Activated CD4-positive, alpha-beta memory T cell treated with anti-CD3 and anti-CD28 coated beads, Interleukin-2, amount 10 ng/mL, durations not matched to agents 7 days and 5 days (primary cell): ENCODE results near the gene TSPAN5. TPM values are rescaled to one million over a fixed set of nuclear protein-coding genes. Genes with fewer than 3 reads are reported as not detected.

Experiments
- CTCF ChIA-PET: fragments of 350-600 bp; sonication (Branson Sonifier 250); formaldehyde crosslinking; loops from one replicate; lab custom pipeline; 2021; ENCODE audit warnings: antibody characterized with exemption, inconsistent platforms; lab: Charles Lee
- POLR2A ChIA-PET: fragments of 350-600 bp; sonication (Branson Sonifier 250); formaldehyde crosslinking; loops from one replicate; lab custom pipeline; 2021; ENCODE audit warnings: antibody characterized with exemption; lab: Charles Lee
- DNase-seq: peaks from one replicate; pipeline ENCODE4 v3.0.0-alpha.2; 2020
- H3K27ac Mint-ChIP-seq: one replicate; pipeline ENCODE4 v1.8.0; 2021; ENCODE audit warnings: mild to moderate bottlenecking, mixed read lengths
- H3K27me3 Mint-ChIP-seq: one replicate; pipeline ENCODE4 v1.8.0; 2021; ENCODE audit warnings: mixed read lengths
- H3K36me3 Mint-ChIP-seq: one replicate; pipeline ENCODE4 v1.8.0; 2021; ENCODE audit warnings: low read depth, mixed read lengths
- H3K4me1 Mint-ChIP-seq: one replicate; pipeline ENCODE4 v1.8.0; 2021; ENCODE audit warnings: mixed read lengths
- H3K4me3 Mint-ChIP-seq: one replicate; pipeline ENCODE4 v1.8.0; 2021; ENCODE audit warnings: mild to moderate bottlenecking, mixed read lengths
- H3K9me3 Mint-ChIP-seq: one replicate; pipeline ENCODE4 v1.8.0; 2021; ENCODE audit warnings: mixed read lengths
- total RNA-seq, 2 experiments: library from RNA; stranded (reverse); gene quantifications; one replicate each; pipeline ENCODE4 v1.2.3, GENCODE V29; 2021

TSPAN5 gene
- total RNA-seq, 2 experiments from 2014 or later: 21.8 to 22.6 TPM

- H3K4me3 Mint-ChIP-seq: peak overlapping the region; percentile 63
- CTCF ChIA-PET: interaction anchor here (0.9 to 1.4 kb wide), 6 partner anchors 9 to 356 kb away, joined by 3 to 4 read pairs (median 3); partner anchors contain the start of genes EIF4E, METAP1 and TSPAN5
- peaks cover 3% of the 10 kb centered on the region for H3K36me3 Mint-ChIP-seq
- no peaks in the 10 kb centered on the region for H3K9me3 Mint-ChIP-seq
- peak overlapping the region; percentile 82 for H3K27ac Mint-ChIP-seq
- H3K4me1 Mint-ChIP-seq: peaks cover 44% of the 10 kb centered on the region
- POLR2A ChIA-PET: interaction anchor here (0.8 to 2.5 kb wide), 9 partner anchors 14 to 356 kb away, joined by 3 to 14 read pairs (median 5); partner anchors contain the start of genes EIF4E, METAP1 and TSPAN5
- no peaks in the 10 kb centered on the region for H3K27me3 Mint-ChIP-seq
- no peak for DNase-seq
Observed at GRCh38 chr4:98639108-98639507, 19.3 kb downstream of the TSPAN5 start.

GRCh38 chr4:98638661-98639060, 19.8 kb downstream of the TSPAN5 start:
- Mint-ChIP-seq H3K4me3 (no peak overlapping the region), H3K27ac (peak overlapping the region; percentile 82), H3K27me3 (no peaks in the 10 kb centered on the region), H3K4me1 (peaks cover 40% of the 10 kb centered on the region), H3K36me3 (peaks cover 3% of the 10 kb centered on the region), H3K9me3 (no peaks in the 10 kb centered on the region)
- CTCF ChIA-PET: interaction anchor here (1.3 to 1.4 kb wide), 3 partner anchors 20 to 357 kb away, joined by 3 to 4 read pairs (median 3); partner anchors contain the start of genes EIF4E, METAP1 and TSPAN5
- DNase-seq: no peak
- POLR2A ChIA-PET: interaction anchor here (1.6 to 2.5 kb wide), 3 partner anchors 19 to 290 kb away, joined by 10 to 14 read pairs (median 10); partner anchors contain the start of genes EIF4E and TSPAN5

DNA sequence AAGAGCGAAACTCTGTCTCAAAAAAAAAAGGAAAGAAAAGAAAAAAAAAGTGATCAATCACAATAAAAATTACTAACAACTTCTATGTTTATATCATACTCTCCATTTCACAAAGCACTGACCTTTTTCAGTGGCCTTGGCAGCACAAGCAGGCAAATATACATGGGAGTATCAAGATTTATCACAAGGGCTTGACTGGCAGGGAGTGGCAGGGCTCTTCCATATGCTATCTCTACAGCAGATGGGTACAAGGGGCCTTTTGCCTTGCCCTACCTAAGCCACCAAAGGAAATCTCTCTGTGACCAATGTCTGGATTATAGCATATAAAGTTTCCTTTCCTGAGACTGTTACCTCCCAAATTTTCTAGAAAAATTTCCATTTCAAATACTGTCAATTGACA, 24.4 kb downstream of the TSPAN5 start:
- Mint-ChIP-seq H3K27me3 (no peaks in the 10 kb centered on the region), H3K36me3 (peaks cover 10% of the 10 kb centered on the region), H3K4me3 (no peak overlapping the region), H3K27ac (no peak overlapping the region), H3K9me3 (peaks cover 3% of the 10 kb centered on the region), H3K4me1 (peaks cover 9% of the 10 kb centered on the region)
- ChIA-PET POLR2A (no interaction called here), CTCF (no interaction called here)
- DNase-seq: no peak

DNA sequence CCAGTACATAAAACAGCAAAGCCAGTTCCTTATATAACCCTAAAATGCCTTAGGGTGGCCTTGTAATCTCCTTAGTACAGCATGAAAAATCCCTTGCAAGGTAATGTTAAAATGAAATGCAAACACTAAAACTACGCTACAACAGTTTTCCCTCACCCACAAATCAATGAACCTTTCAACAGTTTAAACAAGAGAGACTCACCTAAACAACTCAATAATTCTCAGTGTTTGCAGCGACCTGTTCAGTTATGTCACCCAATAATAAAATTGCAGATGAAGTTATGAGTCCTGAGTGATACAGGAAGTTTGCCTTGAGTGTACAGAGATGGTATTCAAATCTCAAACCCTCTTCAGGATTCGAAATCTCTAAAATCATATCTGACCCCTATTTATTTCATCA, 25.3 kb downstream of the TSPAN5 start:
- H3K36me3 Mint-ChIP-seq: peaks cover 10% of the 10 kb centered on the region
- CTCF ChIA-PET: no interaction called here
- H3K4me3 Mint-ChIP-seq: no peak overlapping the region
- H3K27me3 Mint-ChIP-seq: no peaks in the 10 kb centered on the region
- DNase-seq: no peak
- peaks cover 2% of the 10 kb centered on the region for H3K4me1 Mint-ChIP-seq
- H3K27ac Mint-ChIP-seq: no peak overlapping the region
- H3K9me3 Mint-ChIP-seq: peaks cover 3% of the 10 kb centered on the region
- POLR2A ChIA-PET: no interaction called here

- DNase-seq: no peak
- Mint-ChIP-seq H3K4me3 (no peak overlapping the region), H3K4me1 (peaks cover 4% of the 10 kb centered on the region), H3K36me3 (peaks cover 10% of the 10 kb centered on the region), H3K27me3 (no peaks in the 10 kb centered on the region), H3K9me3 (peaks cover 3% of the 10 kb centered on the region), H3K27ac (no peak overlapping the region)
- ChIA-PET POLR2A (no interaction called here), CTCF (no interaction called here)
Observed at GRCh38 chr4:98632258-98632657, 26.2 kb downstream of the TSPAN5 start.

- POLR2A ChIA-PET: no interaction called here
- DNase-seq: no peak
- H3K27me3 Mint-ChIP-seq: no peaks in the 10 kb centered on the region
- CTCF ChIA-PET: no interaction called here
- no peak overlapping the region for H3K4me3 Mint-ChIP-seq
- H3K4me1 Mint-ChIP-seq: peaks cover 10% of the 10 kb centered on the region
- H3K9me3 Mint-ChIP-seq: peaks cover 3% of the 10 kb centered on the region
- H3K27ac Mint-ChIP-seq: no peak overlapping the region
- H3K36me3 Mint-ChIP-seq: peaks cover 10% of the 10 kb centered on the region
Observed at GRCh38 chr4:98631506-98631905, 26.9 kb downstream of the TSPAN5 start.

DNA sequence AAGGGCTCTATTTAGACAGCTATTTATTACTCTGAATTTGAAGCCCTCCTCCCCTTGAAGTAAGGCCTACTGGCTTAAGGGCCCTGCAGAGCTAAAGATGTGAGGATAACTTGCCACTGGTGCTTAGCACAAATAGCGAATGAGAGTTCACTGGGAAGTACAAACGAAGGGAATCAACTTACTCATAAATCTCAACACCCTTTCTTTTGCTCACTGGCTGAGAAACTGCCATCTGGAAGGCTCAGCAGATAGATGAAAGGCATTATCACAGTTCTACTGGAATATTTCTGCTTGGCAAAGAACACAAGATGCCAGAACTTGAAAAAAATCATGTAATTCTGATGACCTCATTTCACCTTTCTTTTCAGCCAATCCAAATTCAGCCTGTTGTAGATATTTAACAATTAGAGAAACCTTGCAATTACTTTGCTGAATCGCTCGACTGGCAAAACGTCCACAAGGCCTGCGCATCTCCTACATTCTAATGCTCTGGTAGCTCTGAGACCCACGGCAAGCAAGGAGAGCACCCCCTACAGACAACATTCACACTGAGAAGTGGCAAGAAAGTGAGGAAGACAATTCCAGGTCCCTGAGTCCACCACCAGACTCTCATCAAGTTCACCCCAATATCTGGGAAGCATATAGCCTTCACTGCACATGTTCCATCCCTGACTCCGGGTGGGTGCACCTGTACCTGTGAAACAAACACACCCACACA, 27.5 kb downstream of the TSPAN5 start:
- ChIA-PET CTCF (no interaction called here), POLR2A (no interaction called here)
- Mint-ChIP-seq H3K36me3 (peaks cover 10% of the 10 kb centered on the region), H3K9me3 (peaks cover 3% of the 10 kb centered on the region), H3K27ac (no peak overlapping the region), H3K4me3 (no peak overlapping the region), H3K27me3 (no peaks in the 10 kb centered on the region), H3K4me1 (peaks cover 16% of the 10 kb centered on the region)
- DNase-seq: no peak

- Mint-ChIP-seq H3K4me1 (peaks cover 32% of the 10 kb centered on the region), H3K4me3 (no peak overlapping the region), H3K9me3 (no peaks in the 10 kb centered on the region), H3K27ac (no peak overlapping the region), H3K27me3 (no peaks in the 10 kb centered on the region), H3K36me3 (peaks cover 3% of the 10 kb centered on the region)
- CTCF ChIA-PET: interaction anchor here (0.7 kb wide), 1 partner anchor 264 kb away, joined by 3 read pairs; no protein-coding TSS in a partner anchor
- POLR2A ChIA-PET: interaction anchor here (1.2 kb wide), 1 partner anchor 30 kb away, joined by 3 read pairs; the partner anchor contains the start of gene TSPAN5
- DNase-seq: no peak
Observed at GRCh38 chr4:98627531-98628257, 30.7 kb downstream of the TSPAN5 start.

DNA sequence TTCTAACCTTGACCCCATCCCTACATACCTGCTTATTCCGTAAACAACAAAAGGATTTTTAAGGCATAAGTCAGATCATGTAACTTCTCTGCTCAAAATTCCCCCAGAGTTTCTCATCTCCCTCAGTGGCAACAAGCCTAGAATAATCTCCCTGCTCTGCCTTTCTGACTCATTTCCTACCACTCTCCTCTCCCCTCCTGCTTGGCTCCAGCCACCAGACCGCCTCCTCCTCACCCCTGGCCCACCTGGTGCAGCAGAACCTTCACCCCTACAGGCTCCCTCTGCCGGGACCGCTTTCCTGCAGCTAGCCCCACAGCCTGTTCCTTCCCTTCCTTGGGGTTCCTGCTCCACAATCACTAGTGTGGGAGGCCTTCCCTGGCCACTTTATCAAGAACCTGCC, 32.1 kb downstream of the TSPAN5 start:
- Mint-ChIP-seq H3K27me3 (no peaks in the 10 kb centered on the region), H3K9me3 (no peaks in the 10 kb centered on the region), H3K4me3 (no peak overlapping the region), H3K36me3 (no peaks in the 10 kb centered on the region), H3K4me1 (peaks cover 30% of the 10 kb centered on the region), H3K27ac (no peak overlapping the region)
- POLR2A ChIA-PET: interaction anchor here (1.2 kb wide), 1 partner anchor 32 kb away, joined by 3 read pairs; the partner anchor contains the start of gene TSPAN5
- CTCF ChIA-PET: no interaction called here
- DNase-seq: no peak

- H3K9me3 Mint-ChIP-seq: no peaks in the 10 kb centered on the region
- H3K4me1 Mint-ChIP-seq: peaks cover 30% of the 10 kb centered on the region
- CTCF ChIA-PET: no interaction called here
- no peaks in the 10 kb centered on the region for H3K27me3 Mint-ChIP-seq
- POLR2A ChIA-PET: no interaction called here
- H3K27ac Mint-ChIP-seq: no peak overlapping the region
- H3K4me3 Mint-ChIP-seq: no peak overlapping the region
- no peaks in the 10 kb centered on the region for H3K36me3 Mint-ChIP-seq
- no peak for DNase-seq
Observed at GRCh38 chr4:98625920-98626319, 32.5 kb downstream of the TSPAN5 start.

GRCh38 chr4:98625399-98625798, 33.0 kb downstream of the TSPAN5 start:
- POLR2A ChIA-PET: no interaction called here
- Mint-ChIP-seq H3K4me3 (no peak overlapping the region), H3K27ac (no peak overlapping the region), H3K4me1 (peaks cover 30% of the 10 kb centered on the region), H3K27me3 (no peaks in the 10 kb centered on the region), H3K36me3 (no peaks in the 10 kb centered on the region), H3K9me3 (no peaks in the 10 kb centered on the region)
- DNase-seq: no peak
- CTCF ChIA-PET: no interaction called here

GRCh38 chr4:98624642-98625041, 33.8 kb downstream of the TSPAN5 start:
- POLR2A ChIA-PET: no interaction called here
- no peak overlapping the region for H3K27ac Mint-ChIP-seq
- H3K36me3 Mint-ChIP-seq: no peaks in the 10 kb centered on the region
- H3K4me1 Mint-ChIP-seq: peaks cover 30% of the 10 kb centered on the region
- H3K4me3 Mint-ChIP-seq: no peak overlapping the region
- no peaks in the 10 kb centered on the region for H3K9me3 Mint-ChIP-seq
- no peak for DNase-seq
- no peaks in the 10 kb centered on the region for H3K27me3 Mint-ChIP-seq
- CTCF ChIA-PET: no interaction called here

DNA sequence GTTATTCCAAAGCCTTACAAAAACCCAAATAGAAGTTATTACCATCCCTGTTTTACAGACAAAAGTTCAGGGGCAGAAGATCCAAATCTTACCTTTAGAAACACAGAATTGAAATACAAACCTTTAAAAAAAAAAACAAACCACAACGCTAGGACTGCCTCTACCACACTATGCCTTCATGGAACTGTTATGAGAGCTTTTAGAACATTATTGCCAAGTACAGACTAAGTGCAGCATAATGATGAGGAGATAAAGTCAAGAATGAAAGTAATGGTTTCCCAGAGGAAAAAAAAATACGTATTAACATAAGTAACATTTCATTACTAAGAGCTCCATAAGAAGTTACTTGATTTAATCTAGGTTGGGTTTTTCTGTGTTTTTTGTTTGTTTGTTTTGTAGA, 34.3 kb downstream of the TSPAN5 start:
- no peak for DNase-seq
- H3K27ac Mint-ChIP-seq: no peak overlapping the region
- H3K4me1 Mint-ChIP-seq: peaks cover 30% of the 10 kb centered on the region
- CTCF ChIA-PET: no interaction called here
- H3K9me3 Mint-ChIP-seq: no peaks in the 10 kb centered on the region
- H3K4me3 Mint-ChIP-seq: no peak overlapping the region
- POLR2A ChIA-PET: no interaction called here
- no peaks in the 10 kb centered on the region for H3K27me3 Mint-ChIP-seq
- no peaks in the 10 kb centered on the region for H3K36me3 Mint-ChIP-seq
